PC-9 (cell line): ENCODE results near the gene AGAP1. TPM values are rescaled to one million over a fixed set of nuclear protein-coding genes. Genes with fewer than 3 reads are reported as not detected.

ENCODE experiments used
- BruUV-seq: library from RNA; stranded (reverse); fragments of 400-500 nt; replicated peaks from 2 replicates; lab custom pipeline; 2021; lab: Mats Ljungman, UMichigan
- CTCF ChIA-PET: fragments of 300-600 bp; sonication (Branson Sonifier 250); formaldehyde crosslinking; loops from one replicate; lab custom pipeline; 2022; ENCODE audit warnings: antibody characterized with exemption; lab: Charles Lee
- POLR2A ChIA-PET: fragments of 300-600 bp; sonication (Branson Sonifier 250); formaldehyde crosslinking; loops from one replicate; lab custom pipeline; 2022; ENCODE audit warnings: antibody characterized with exemption; ENCODE audit not compliant: unreplicated experiment; lab: Charles Lee
- DNase-seq, 2 experiments: peaks; one replicate each; pipeline versions ENCODE4 v3.0.0 to v3.0.0-alpha.2; 2015 to 2022; ENCODE audit warnings: mixed read lengths in 1 of 2
- H2AFZ ChIP-seq: fragments of 200-600 bp; sonication (generic); 2 replicates; pipeline ENCODE4 v1.8.1; 2017; ENCODE audit warnings: antibody characterized with exemption
- H3F3A ChIP-seq: fragments of 200-600 bp; sonication (generic); 2 replicates; pipeline ENCODE4 v1.8.1; 2017; ENCODE audit warnings: antibody characterized with exemption, mild to moderate bottlenecking, low read depth; ENCODE audit not compliant: insufficient read depth
- H3K27ac ChIP-seq: fragments of 200-600 bp; sonication (generic); 2 replicates; pipeline ENCODE4 v1.6.1; 2016; ENCODE audit warnings: mixed run types
- H3K27me3 ChIP-seq: fragments of 200-600 bp; sonication (generic); 2 replicates; pipeline ENCODE4 v1.6.1; 2016; ENCODE audit warnings: low read depth, mixed run types; ENCODE audit not compliant: insufficient read depth
- H3K36me3 ChIP-seq: fragments of 200-600 bp; sonication (generic); 2 replicates; pipeline ENCODE4 v1.6.1; 2016; ENCODE audit warnings: low read depth, mixed run types
- H3K4me1 ChIP-seq: fragments of 200-600 bp; sonication (generic); replicated peaks from 2 replicates; pipeline ENCODE4 v1.6.1; 2016; ENCODE audit warnings: mixed run types; ENCODE audit not compliant: insufficient read depth
- H3K4me2 ChIP-seq: fragments of 200-600 bp; sonication (generic); 2 replicates; pipeline ENCODE4 v1.6.1; 2017; ENCODE audit warnings: mixed run types
- H3K4me3 ChIP-seq: fragments of 200-600 bp; sonication (generic); 2 replicates; pipeline ENCODE4 v1.6.1; 2016; ENCODE audit warnings: mixed run types
- H3K79me2 ChIP-seq: fragments of 200-600 bp; sonication (generic); 2 replicates; pipeline ENCODE4 v1.6.1; 2017; ENCODE audit warnings: low read depth, mixed run types
- H3K9me2 ChIP-seq: fragments of 200-600 bp; sonication (generic); 2 replicates; pipeline ENCODE4 v1.8.1; 2017; ENCODE audit warnings: mild to moderate bottlenecking; ENCODE audit not compliant: insufficient read depth
- H3K9me3 ChIP-seq: fragments of 200-600 bp; sonication (generic); 2 replicates; pipeline ENCODE4 v1.8.1; 2016; ENCODE audit warnings: low read depth; ENCODE audit not compliant: insufficient read depth
- H4K20me1 ChIP-seq: fragments of 200-600 bp; sonication (generic); 2 replicates; pipeline ENCODE4 v1.8.1; 2017; ENCODE audit not compliant: insufficient read depth
- EZH2 ChIP-seq: fragments of 200-600 bp; sonication (generic); IDR thresholded peaks from 2 replicates; pipeline ENCODE4 v1.8.0; 2017; ENCODE audit warnings: antibody characterized with exemption, low read depth
- intact Hi-C: fragments of 100-400 bp; cut with micrococcal nuclease; formaldehyde crosslinking; loops from one replicate; pipeline ENCODE4 v1.10.0; 2022; ENCODE audit not compliant: unreplicated experiment
- total RNA-seq: library from RNA; stranded (reverse); gene quantifications from 2 replicates; pipeline ENCODE4 v1.2.3, GENCODE V29; 2021
- TF ChIP-seq, protein P1 (sequence below): fragments of 200-600 bp; sonication (generic); conservative IDR thresholded peaks from 2 replicates; pipeline ENCODE4 v1.6.1; 2017; ENCODE audit warnings: mixed run types, antibody characterized with exemption, mild to moderate bottlenecking, moderate library complexity

Gene AGAP1
- total RNA-seq, 1 experiment from 2014 or later: 91.4 TPM

DNA sequence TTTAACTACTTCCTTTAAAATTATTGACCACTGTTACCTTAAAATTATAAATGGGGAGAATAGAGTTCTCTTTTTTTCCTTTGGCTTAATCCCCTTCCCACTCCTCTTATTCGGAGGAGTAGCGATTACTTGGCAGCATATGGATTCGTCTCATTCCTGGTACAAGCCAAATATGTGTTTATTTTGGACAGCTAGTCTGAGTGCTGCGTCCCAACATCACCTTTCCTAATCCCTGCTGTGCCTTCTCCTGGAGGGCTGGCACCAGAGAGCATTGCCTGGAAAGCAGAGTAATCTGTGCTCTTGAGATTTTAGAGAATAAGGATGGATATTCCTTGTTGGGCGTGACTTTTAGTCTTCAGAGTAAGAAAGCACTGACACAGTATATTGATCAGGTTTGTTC is 185.6 kb downstream of the AGAP1 start:
- Histone ChIP-seq H3K4me2 (0 out of 2 replicates have a peak overlapping the region, but pooled peaks have one; percentile 2), H3K4me3 (no peak overlapping the region), H3K36me3 (no peaks in the 10 kb centered on the region), H3K79me2 (peaks cover 97% of the 10 kb centered on the region), H3K9me3 (no peaks in the 10 kb centered on the region), H3K9me2 (no peaks in the 10 kb centered on the region), H3K4me1 (peaks cover 42% of the 10 kb centered on the region), H3F3A (peaks cover 25% of the 10 kb centered on the region), H3K27ac (no peak overlapping the region), H3K27me3 (no peaks in the 10 kb centered on the region), H2AFZ (no peak overlapping the region), H4K20me1 (peaks cover 43% of the 10 kb centered on the region)
- ChIA-PET CTCF (interaction anchor here (0.6 kb wide), 1 partner anchor 68 kb away, joined by 3 read pairs; no protein-coding TSS in a partner anchor), POLR2A (interaction anchor here (0.7 kb wide), 2 partner anchors 15 to 70 kb away, joined by 3 to 9 read pairs; no protein-coding TSS in a partner anchor)
- no TSS peak for BruUV-seq
- intact Hi-C loops: loop anchor here (10.0 kb wide), 1 partner anchor 175 kb away; no protein-coding TSS in a partner anchor
- TF ChIP-seq, protein P1, sequence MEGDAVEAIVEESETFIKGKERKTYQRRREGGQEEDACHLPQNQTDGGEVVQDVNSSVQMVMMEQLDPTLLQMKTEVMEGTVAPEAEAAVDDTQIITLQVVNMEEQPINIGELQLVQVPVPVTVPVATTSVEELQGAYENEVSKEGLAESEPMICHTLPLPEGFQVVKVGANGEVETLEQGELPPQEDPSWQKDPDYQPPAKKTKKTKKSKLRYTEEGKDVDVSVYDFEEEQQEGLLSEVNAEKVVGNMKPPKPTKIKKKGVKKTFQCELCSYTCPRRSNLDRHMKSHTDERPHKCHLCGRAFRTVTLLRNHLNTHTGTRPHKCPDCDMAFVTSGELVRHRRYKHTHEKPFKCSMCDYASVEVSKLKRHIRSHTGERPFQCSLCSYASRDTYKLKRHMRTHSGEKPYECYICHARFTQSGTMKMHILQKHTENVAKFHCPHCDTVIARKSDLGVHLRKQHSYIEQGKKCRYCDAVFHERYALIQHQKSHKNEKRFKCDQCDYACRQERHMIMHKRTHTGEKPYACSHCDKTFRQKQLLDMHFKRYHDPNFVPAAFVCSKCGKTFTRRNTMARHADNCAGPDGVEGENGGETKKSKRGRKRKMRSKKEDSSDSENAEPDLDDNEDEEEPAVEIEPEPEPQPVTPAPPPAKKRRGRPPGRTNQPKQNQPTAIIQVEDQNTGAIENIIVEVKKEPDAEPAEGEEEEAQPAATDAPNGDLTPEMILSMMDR: no peak
- TF ChIP-seq EZH2: no peak
- DNase-seq: no peak

DNA sequence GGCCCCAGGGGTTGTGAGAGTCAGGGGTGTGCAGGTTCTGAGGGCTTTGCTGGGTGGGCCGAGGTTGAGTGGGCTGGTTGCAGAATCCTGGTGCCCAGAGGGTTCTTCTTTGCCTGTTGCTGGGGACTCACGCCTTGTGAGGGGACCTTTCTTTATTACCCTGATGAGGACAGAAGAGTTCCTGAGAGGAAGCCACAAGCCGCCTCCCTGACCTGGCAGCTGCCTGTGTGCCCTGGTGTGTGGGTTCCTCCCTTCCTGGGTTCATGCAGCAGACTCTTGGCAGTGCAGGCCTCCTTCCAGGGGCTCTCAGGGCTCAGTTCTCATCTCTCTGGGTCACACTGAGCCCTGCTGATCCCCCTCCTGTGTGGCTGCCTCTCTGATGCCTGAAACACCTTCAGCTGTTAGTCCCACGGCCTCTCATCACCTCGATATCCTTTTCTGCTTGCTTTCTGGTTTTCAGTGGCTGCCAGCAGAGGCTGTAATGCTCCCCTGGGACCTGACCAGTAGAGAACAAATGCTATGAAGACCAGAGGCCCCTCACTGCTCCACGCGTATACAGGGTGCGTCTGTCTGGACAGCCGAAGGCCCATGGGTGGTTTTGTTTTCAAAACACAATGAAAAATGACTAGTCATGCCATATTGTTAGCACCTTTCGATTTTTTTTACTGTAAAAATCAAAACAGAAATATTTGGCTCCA is 191.3 kb downstream of the AGAP1 start:
- no peaks in the 10 kb centered on the region for H3K9me2 ChIP-seq
- no TSS peak for BruUV-seq
- H3K4me3 ChIP-seq: no peak overlapping the region
- 0 out of 2 replicates have a peak, but pooled peaks cover 7% of the 10 kb centered on the region for H3K4me1 ChIP-seq
- POLR2A ChIA-PET: no interaction called here
- H3K79me2 ChIP-seq: peaks cover 95% of the 10 kb centered on the region
- H3F3A ChIP-seq: no peaks in the 10 kb centered on the region; the same call in 1 of the 2 replicates
- intact Hi-C loops: no loop called here
- no peaks in the 10 kb centered on the region for H3K27me3 ChIP-seq
- no peak overlapping the region for H2AFZ ChIP-seq
- CTCF ChIA-PET: no interaction called here
- TF ChIP-seq EZH2: no peak
- TF ChIP-seq, protein P1: no peak
- DNase-seq: no peak
- no peak overlapping the region for H3K27ac ChIP-seq
- H4K20me1 ChIP-seq: peaks cover 48% of the 10 kb centered on the region
- H3K4me2 ChIP-seq: no peak overlapping the region
- H3K9me3 ChIP-seq: no peaks in the 10 kb centered on the region
- H3K36me3 ChIP-seq: no peaks in the 10 kb centered on the region

DNA sequence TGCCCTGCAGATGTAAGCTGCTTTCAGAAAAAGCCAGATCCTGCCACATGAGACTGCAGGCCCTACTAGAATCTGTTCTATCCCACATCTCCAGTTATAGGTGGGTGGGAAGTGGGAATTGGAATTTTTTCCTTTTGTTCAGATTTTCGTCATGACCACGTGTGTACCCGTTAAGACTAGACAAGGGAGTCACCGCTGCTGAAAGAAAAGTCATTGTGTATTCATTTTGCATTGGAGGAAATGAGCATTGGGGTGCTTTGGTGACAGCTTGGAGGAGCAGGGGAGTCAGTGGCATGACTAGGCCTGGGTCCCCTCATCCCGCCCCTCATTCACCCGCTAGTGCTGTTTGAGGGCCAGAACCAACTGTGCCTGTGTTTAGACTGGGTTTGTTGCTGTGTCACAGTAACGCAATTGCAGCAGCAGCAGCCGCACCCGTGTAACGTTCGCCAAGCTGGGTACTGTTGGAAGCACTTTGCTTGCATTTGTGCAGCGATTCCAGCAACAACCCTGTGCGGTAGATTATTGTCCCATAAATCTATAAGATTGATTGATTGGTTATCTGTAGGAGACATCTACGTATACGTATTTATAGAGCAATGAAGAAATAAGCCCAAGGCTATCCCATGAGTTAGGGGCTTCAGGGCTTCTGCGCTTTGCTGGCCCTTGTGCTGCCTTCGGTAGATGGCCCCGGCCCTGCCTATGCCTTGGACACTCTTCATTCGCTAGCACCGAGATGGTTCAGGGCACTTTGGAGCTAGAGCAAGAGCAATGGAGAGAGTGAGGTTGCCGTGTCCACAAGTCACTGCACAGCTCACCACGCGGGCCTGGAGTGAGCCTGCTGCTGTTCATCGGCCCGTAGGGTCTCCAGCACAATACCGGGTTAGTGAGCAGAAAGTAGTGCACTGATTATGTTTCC is 194.9 kb downstream of the AGAP1 start:
- DNase-seq: no peak
- no peak for TF ChIP-seq EZH2
- TF ChIP-seq, protein P1: no peak
- CTCF ChIA-PET: no interaction called here
- no peak overlapping the region for H3K27ac ChIP-seq
- BruUV-seq: no TSS peak
- intact Hi-C loops: no loop called here
- no peaks in the 10 kb centered on the region for H3K9me3 ChIP-seq
- H3K36me3 ChIP-seq: no peaks in the 10 kb centered on the region
- peaks cover 64% of the 10 kb centered on the region for H4K20me1 ChIP-seq
- 0 out of 2 replicates have a peak, but pooled peaks cover 9% of the 10 kb centered on the region for H3K4me1 ChIP-seq
- H3K4me2 ChIP-seq: no peak overlapping the region
- H3K4me3 ChIP-seq: no peak overlapping the region
- POLR2A ChIA-PET: no interaction called here
- no peak overlapping the region for H2AFZ ChIP-seq
- no peaks in the 10 kb centered on the region for H3K27me3 ChIP-seq
- H3F3A ChIP-seq: no peaks in the 10 kb centered on the region
- H3K79me2 ChIP-seq: peaks cover 97% of the 10 kb centered on the region
- no peaks in the 10 kb centered on the region for H3K9me2 ChIP-seq
